ENCODE data around the gene CEPT1. TPM values are rescaled to one million over a fixed set of nuclear protein-coding genes. Genes with fewer than 3 reads are reported as not detected.
"Not testable (repeated sequence)": the region's sequence is repeated elsewhere in the genome, so short reads cannot be mapped to it uniquely, and the experiment has no call there.

The CEPT1 gene
- polyA plus RNA-seq, 4 donors: 10.0 to 62.1 (median 18.2) TPM

DNA sequence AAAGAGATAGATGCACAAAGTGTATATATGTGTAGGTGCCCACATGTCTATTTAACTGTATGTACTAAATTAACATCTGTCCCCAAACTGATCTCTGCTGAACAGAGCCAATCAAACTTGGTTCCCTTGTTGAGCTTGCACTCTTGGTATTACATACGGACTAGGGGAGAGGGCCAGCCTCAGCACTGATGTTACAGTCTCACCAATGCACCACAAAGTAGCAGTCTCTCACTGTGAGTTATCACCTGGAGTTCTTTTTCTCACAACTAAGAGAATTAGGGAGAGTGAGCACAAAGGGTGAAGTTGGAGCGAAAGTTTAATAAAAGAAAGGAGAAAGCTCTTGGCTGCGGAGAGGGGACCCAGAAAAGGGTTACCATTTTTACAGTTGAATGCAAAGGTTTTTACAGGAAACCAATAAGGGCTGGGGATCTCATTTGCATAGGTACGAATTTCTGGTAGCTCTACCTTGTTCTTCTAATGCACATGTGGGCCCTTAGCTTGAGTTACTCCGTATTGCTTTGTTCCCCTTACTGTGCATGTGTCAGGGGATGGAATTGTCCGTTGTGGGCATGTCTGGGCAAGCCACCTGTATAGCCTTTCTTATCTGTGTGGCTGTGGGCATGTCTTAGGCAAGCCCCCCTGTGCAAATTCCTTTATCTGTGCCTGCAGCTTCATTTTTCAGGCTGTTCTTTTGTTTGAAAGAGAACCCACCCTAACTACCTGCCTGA lies 74.2 kb downstream of the CEPT1 start:
- Histone ChIP-seq H3K27ac (ENCODE audit: low read depth in 1 of 3, low read length in 2 of 3) (peak overlapping the region in 2 of 3 donors; percentile 69 to 89), H3K4me1 (ENCODE audit: control insufficient read depth in 3 of 3, insufficient read depth in 2 of 3, low read depth in 1 of 3, low read length in 2 of 3) (peaks cover 0 to 26% (median 0%) of the 10 kb centered on the region in 3 donors)
- no peak for FAIRE-seq

DNA sequence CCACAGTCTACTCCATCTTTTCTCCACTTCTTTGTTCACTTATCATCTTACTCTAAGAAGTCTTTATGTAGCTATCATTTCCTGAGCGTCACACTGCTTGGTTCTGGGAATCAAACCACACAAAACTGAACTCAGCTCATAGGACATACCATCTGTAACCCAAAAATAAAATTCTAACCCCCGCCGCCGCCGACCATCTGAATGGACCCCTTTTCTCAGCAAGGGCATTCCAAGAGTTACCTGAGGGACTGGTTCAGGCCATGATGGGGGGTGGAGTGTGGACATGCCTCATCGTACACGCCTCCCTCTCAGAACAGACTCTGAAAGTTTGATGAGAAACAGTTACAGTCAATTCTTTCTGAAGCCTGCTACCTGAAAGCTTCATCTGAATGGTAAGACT lies 74.9 kb downstream of the CEPT1 start:
- peak overlapping the region in 2 of 3 donors; percentile 69 to 89 for H3K27ac ChIP-seq (ENCODE audit: low read depth in 1 of 3, low read length in 2 of 3)
- no peak for FAIRE-seq
- H3K36me3 ChIP-seq (ENCODE audit: control insufficient read depth in 3 of 3, insufficient read depth in 2 of 3, low read depth in 1 of 3, low read length in 3 of 3): no peaks in the 10 kb centered on the region
- H3K27me3 ChIP-seq (ENCODE audit: control insufficient read depth in 3 of 3, insufficient read depth in 3 of 3, low read length in 3 of 3): no peaks in the 10 kb centered on the region
- no peaks in the 10 kb centered on the region for H3K9me3 ChIP-seq (ENCODE audit: control insufficient read depth in 2 of 2, insufficient read depth in 1 of 2, low read depth in 1 of 2, low read length in 1 of 2)
- no peak overlapping the region for H3K4me3 ChIP-seq (ENCODE audit: low read depth in 1 of 3, low read length in 3 of 3)
- peaks cover 0 to 26% (median 0%) of the 10 kb centered on the region in 3 donors for H3K4me1 ChIP-seq (ENCODE audit: control insufficient read depth in 3 of 3, insufficient read depth in 2 of 3, low read depth in 1 of 3, low read length in 2 of 3)
- no peak for DNase-seq
- 68 to 86% (median 74%) methylated on average over 7 of the region's 7 CpGs for whole genome bisulfite sequencing, 3 donors

More for the DNA sequence above, 74.2 kb downstream of the CEPT1 start:
- Histone ChIP-seq H3K27me3 (ENCODE audit: control insufficient read depth in 3 of 3, insufficient read depth in 3 of 3, low read length in 3 of 3) (no peaks in the 10 kb centered on the region), H3K36me3 (ENCODE audit: control insufficient read depth in 3 of 3, insufficient read depth in 2 of 3, low read depth in 1 of 3, low read length in 3 of 3) (no peaks in the 10 kb centered on the region), H3K9me3 (ENCODE audit: control insufficient read depth in 2 of 2, insufficient read depth in 1 of 2, low read depth in 1 of 2, low read length in 1 of 2) (no peaks in the 10 kb centered on the region), H3K4me3 (ENCODE audit: low read depth in 1 of 3, low read length in 3 of 3) (no peak overlapping the region)
- no peak for DNase-seq
- 68 to 79% (median 75%) methylated on average over 6 of the region's 6 CpGs for WGBS, 3 donors

DNA sequence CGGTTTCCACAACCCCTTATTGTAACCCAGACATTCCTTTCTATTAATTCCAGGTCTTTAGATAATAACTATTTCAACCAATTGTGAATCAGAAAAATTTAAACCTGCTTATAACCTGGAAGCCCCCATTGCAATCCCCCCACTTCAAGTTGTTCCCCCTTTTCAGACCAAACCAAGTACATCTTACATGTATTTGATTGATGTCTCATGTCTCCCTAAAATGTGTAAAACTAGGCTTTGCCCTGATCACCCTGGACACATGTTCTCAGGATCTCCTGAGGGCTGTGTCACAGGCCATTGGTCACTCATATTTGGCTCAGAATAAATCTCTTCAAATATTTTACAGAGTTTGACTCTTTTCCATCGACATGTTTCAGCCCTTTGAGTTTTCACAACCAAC lies 75.3 kb downstream of the CEPT1 start:
- WGBS, 3 donors: 69 to 89% (median 76%) methylated on average over 2 of the region's 2 CpGs
- H3K4me3 ChIP-seq (ENCODE audit: low read depth in 1 of 3, low read length in 3 of 3); H3K27me3 ChIP-seq (ENCODE audit: control insufficient read depth in 3 of 3, insufficient read depth in 3 of 3, low read length in 3 of 3); DNase-seq; H3K9me3 ChIP-seq (ENCODE audit: control insufficient read depth in 2 of 2, insufficient read depth in 1 of 2, low read depth in 1 of 2, low read length in 1 of 2); FAIRE-seq; H3K36me3 ChIP-seq (ENCODE audit: control insufficient read depth in 3 of 3, insufficient read depth in 2 of 3, low read depth in 1 of 3, low read length in 3 of 3): not testable (repeated sequence)
- peak overlapping the region in 2 of 3 donors; percentile 69 to 89 for H3K27ac ChIP-seq (ENCODE audit: low read depth in 1 of 3, low read length in 2 of 3)
- H3K4me1 ChIP-seq (ENCODE audit: control insufficient read depth in 3 of 3, insufficient read depth in 2 of 3, low read depth in 1 of 3, low read length in 2 of 3): peaks cover 0 to 26% (median 0%) of the 10 kb centered on the region in 3 donors

DNA sequence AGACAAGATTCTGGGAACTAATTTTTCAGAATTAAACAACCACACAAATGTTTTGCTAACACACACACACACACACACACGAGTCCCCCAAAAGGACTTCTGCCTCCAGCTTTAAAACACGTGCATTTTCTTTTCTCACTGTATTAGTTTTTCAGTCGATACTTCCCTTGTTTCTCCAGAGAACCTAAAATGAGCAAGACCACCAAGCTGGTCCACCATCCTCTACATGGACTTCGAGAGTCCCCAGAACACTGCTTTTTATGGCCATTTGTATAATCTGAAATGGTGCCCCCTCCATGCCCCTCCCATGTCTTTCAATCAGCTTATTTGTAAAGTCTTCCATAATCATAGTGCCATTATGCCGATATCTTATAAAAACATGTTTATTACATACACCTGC lies 76.7 kb downstream of the CEPT1 start:
- peaks cover 0 to 26% (median 0%) of the 10 kb centered on the region in 3 donors for H3K4me1 ChIP-seq (ENCODE audit: control insufficient read depth in 3 of 3, insufficient read depth in 2 of 3, low read depth in 1 of 3, low read length in 2 of 3)
- H3K27me3 ChIP-seq (ENCODE audit: control insufficient read depth in 3 of 3, insufficient read depth in 3 of 3, low read length in 3 of 3): no peaks in the 10 kb centered on the region
- DNase-seq (no peak), FAIRE-seq (no peak)
- H3K4me3 ChIP-seq (ENCODE audit: low read depth in 1 of 3, low read length in 3 of 3): no peak overlapping the region
- WGBS, 3 donors: 74 to 84% (median 76%) methylated on average over 5 of the region's 5 CpGs
- H3K9me3 ChIP-seq (ENCODE audit: control insufficient read depth in 2 of 2, insufficient read depth in 1 of 2, low read depth in 1 of 2, low read length in 1 of 2): no peaks in the 10 kb centered on the region
- no peaks in the 10 kb centered on the region for H3K36me3 ChIP-seq (ENCODE audit: control insufficient read depth in 3 of 3, insufficient read depth in 2 of 3, low read depth in 1 of 3, low read length in 3 of 3)
- H3K27ac ChIP-seq (ENCODE audit: low read depth in 1 of 3, low read length in 2 of 3): peak overlapping the region; percentile 53 to 90 (median 53)

DNA sequence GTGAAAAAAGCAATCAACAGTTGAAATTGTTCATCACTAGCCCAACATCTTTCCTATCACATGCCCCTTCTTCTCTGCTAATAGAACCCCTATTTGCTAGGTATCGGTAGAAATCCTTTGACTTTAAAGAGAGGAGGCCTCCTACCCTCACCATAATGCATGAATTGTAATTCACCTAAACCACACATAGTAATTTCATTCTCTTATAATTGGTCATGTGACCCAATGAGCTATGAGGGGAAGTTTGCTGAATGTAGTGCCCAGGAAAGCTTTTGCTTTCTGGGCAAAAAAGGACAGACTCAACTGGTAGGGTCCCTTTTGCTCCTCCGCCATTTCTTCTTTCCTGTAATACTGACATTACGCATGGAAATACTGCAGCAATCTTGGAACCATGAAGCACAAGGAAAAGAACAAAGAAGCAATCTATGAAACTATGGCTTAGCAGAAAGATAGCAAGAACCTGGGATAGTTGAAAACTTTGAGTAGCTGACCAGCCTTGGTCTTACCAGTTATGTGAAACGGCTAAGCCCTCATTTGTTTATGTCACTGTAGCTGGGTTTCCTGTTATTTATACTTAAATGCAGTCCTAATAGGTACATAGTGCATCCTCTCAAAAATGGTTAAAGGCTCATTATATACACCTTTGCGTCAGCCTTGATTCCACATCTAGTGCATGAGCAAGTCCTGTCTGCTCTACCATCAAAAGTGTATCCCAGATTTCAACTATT lies 77.3 kb downstream of the CEPT1 start:
- no peak for FAIRE-seq

DNA sequence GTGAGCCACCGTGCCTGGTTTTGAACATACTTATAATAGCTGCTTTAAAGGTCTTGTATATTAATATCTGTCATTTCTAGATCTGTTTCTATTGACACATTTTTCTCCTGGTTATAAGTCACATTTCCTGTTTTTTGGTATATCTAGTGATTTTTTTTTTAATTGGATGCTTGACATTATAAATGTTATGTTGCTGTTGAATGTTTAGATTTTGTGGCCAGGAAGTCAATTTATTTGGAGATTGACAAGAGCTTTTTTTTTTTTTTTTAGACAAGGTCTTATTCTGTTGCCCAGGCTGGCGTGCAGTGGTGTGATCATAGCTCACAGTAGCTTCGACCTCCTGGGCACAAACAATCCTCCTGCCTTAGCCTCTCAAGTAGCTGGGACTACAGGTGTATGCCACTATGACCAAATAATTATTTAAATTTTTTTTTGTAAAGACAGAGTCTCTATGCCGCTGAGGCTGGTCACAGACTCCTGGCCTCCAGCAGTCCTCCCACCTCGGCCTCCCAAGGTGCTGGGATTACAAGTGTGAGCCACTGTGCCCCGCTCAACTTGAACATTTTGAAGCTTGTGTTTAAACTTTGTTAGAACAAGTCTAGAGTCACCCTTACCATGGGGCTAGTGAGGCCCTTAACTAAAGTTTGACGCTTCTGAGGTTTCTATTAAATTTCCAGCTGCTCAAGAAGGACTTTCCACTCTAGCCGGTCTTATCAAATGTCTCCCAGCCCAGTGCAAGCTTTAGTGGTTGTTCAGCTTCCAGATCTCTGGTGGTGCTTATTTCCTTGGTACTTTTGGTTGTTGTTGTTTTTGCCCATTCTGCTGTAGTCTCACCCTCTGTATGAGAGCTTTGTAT lies 78.9 kb downstream of the CEPT1 start:
- WGBS, 3 donors: 79 to 83% (median 81%) methylated on average over 8 of the region's 8 CpGs
- Histone ChIP-seq H3K27me3 (ENCODE audit: control insufficient read depth in 3 of 3, insufficient read depth in 3 of 3, low read length in 3 of 3) (no peaks in the 10 kb centered on the region), H3K4me3 (ENCODE audit: low read depth in 1 of 3, low read length in 3 of 3) (no peak overlapping the region), H3K36me3 (ENCODE audit: control insufficient read depth in 3 of 3, insufficient read depth in 2 of 3, low read depth in 1 of 3, low read length in 3 of 3) (no peaks in the 10 kb centered on the region), H3K9me3 (ENCODE audit: control insufficient read depth in 2 of 2, insufficient read depth in 1 of 2, low read depth in 1 of 2, low read length in 1 of 2) (no peaks in the 10 kb centered on the region), H3K4me1 (ENCODE audit: control insufficient read depth in 3 of 3, insufficient read depth in 2 of 3, low read depth in 1 of 3, low read length in 2 of 3) (peaks cover 0 to 22% (median 3%) of the 10 kb centered on the region in 3 donors), H3K27ac (ENCODE audit: low read depth in 1 of 3, low read length in 2 of 3) (peak overlapping the region in 1 of 3 donors; percentile 28)
- DNase-seq (no peak), FAIRE-seq (no peak)

More for the DNA sequence above, 77.3 kb downstream of the CEPT1 start:
- no peaks in the 10 kb centered on the region for H3K36me3 ChIP-seq (ENCODE audit: control insufficient read depth in 3 of 3, insufficient read depth in 2 of 3, low read depth in 1 of 3, low read length in 3 of 3)
- H3K4me1 ChIP-seq (ENCODE audit: control insufficient read depth in 3 of 3, insufficient read depth in 2 of 3, low read depth in 1 of 3, low read length in 2 of 3): peaks cover 0 to 27% (median under 1%) of the 10 kb centered on the region in 3 donors
- no peaks in the 10 kb centered on the region for H3K27me3 ChIP-seq (ENCODE audit: control insufficient read depth in 3 of 3, insufficient read depth in 3 of 3, low read length in 3 of 3)
- DNase-seq: no peak
- WGBS, 3 donors: 61 to 72% (median 62%) methylated on average over 5 of the region's 5 CpGs
- H3K27ac ChIP-seq (ENCODE audit: low read depth in 1 of 3, low read length in 2 of 3): peak overlapping the region in 2 of 3 donors; percentile 46 to 90
- H3K4me3 ChIP-seq (ENCODE audit: low read depth in 1 of 3, low read length in 3 of 3): no peak overlapping the region
- no peaks in the 10 kb centered on the region for H3K9me3 ChIP-seq (ENCODE audit: control insufficient read depth in 2 of 2, insufficient read depth in 1 of 2, low read depth in 1 of 2, low read length in 1 of 2)

DNA sequence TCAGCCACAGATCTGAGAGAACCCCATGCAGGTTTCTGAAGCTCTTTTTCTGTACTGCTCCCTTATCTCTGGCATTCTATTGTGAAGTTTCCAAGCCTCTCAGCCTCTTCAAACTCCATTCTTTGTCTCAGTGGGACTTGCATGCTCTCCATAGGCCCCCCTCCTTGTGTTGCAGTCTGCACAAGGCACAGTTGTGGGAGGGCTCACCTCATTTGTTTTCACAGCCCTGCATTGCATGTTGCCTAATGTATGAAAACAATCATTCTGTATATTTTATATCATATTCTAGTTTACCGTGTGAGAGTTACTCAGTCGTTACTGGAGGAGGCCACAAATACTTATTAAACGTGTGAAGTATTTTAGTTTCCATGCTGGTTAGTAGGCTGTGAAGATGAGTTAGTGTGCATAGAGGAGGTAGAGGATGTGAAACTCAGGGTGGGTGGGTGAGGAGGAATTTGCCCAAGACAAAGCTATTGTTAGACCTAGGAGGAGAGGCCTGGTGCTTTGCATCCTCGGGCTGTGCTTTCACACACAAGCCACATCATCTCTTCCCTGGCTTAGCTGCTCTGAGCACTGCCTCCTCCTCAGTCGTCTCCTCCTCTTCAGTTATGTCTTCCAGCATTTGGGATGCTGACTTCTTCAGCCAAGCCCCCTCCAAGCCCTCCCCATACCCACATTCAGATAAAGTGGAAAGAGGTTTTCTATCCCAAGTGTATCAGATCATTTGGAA lies 79.7 kb downstream of the CEPT1 start:
- Histone ChIP-seq H3K9me3 (ENCODE audit: control insufficient read depth in 2 of 2, insufficient read depth in 1 of 2, low read depth in 1 of 2, low read length in 1 of 2) (no peaks in the 10 kb centered on the region), H3K36me3 (ENCODE audit: control insufficient read depth in 3 of 3, insufficient read depth in 2 of 3, low read depth in 1 of 3, low read length in 3 of 3) (no peaks in the 10 kb centered on the region), H3K4me1 (ENCODE audit: control insufficient read depth in 3 of 3, insufficient read depth in 2 of 3, low read depth in 1 of 3, low read length in 2 of 3) (peaks cover 0 to 22% (median 3%) of the 10 kb centered on the region in 3 donors), H3K27me3 (ENCODE audit: control insufficient read depth in 3 of 3, insufficient read depth in 3 of 3, low read length in 3 of 3) (no peaks in the 10 kb centered on the region), H3K4me3 (ENCODE audit: low read depth in 1 of 3, low read length in 3 of 3) (no peak overlapping the region), H3K27ac (ENCODE audit: low read depth in 1 of 3, low read length in 2 of 3) (peak overlapping the region in 1 of 3 donors; percentile 63)
- no peak for FAIRE-seq
- DNase-seq: no peak
- WGBS, 3 donors: 59 to 78% (median 76%) methylated on average over 5 of the region's 5 CpGs
